Endothelial cell (in vitro differentiated cells): ENCODE results near the gene FGF4. TPM values are rescaled to one million over a fixed set of nuclear protein-coding genes. Genes with fewer than 3 reads are reported as not detected.

ENCODE experiments used
- DNase-seq: peaks from one replicate; pipeline ENCODE4 v3.0.0; 2021; ENCODE audit warnings: low spot score
- H3K27ac Mint-ChIP-seq: one replicate; pipeline ENCODE4 v1.8.0; 2021; ENCODE audit warnings: mixed read lengths, inconsistent platforms; ENCODE audit not compliant: unreplicated experiment
- H3K27me3 Mint-ChIP-seq: one replicate; pipeline ENCODE4 v1.8.0; 2021; ENCODE audit warnings: mild to moderate bottlenecking, moderate library complexity, mixed read lengths, inconsistent platforms; ENCODE audit not compliant: unreplicated experiment
- H3K36me3 Mint-ChIP-seq: one replicate; pipeline ENCODE4 v1.8.0; 2021; ENCODE audit warnings: mild to moderate bottlenecking, low read depth, mixed read lengths, inconsistent platforms; ENCODE audit not compliant: unreplicated experiment
- H3K4me1 Mint-ChIP-seq: one replicate; pipeline ENCODE4 v1.8.0; 2021; ENCODE audit warnings: mild to moderate bottlenecking, mixed read lengths, inconsistent platforms; ENCODE audit not compliant: unreplicated experiment
- H3K4me3 Mint-ChIP-seq: one replicate; pipeline ENCODE4 v1.8.0; 2021; ENCODE audit warnings: mild to moderate bottlenecking, mixed read lengths, inconsistent platforms; ENCODE audit not compliant: unreplicated experiment
- H3K9me3 Mint-ChIP-seq: one replicate; pipeline ENCODE4 v1.8.0; 2021; ENCODE audit warnings: mixed read lengths, inconsistent platforms; ENCODE audit not compliant: unreplicated experiment
- CTCF ChIP-seq: fragments of 200-600 bp; sonication (generic); IDR thresholded peaks from one replicate; pipeline ENCODE4 v1.5.0; 2021; ENCODE audit warnings: antibody characterized with exemption; ENCODE audit not compliant: unreplicated experiment
- total RNA-seq: library from RNA; stranded (reverse); fragmentation: NEBNext Ultra II Directional; extraction: Animal tissue kit (Norgen Biotek cat#: 25700); gene quantifications from one replicate; pipeline ENCODE4 v1.2.1, GENCODE V29; 2021; ENCODE audit not compliant: unreplicated experiment

FGF4 gene
- total RNA-seq, 1 donor from 2014 or later: not detected

GRCh38 chr11:69808667-69809086 is 33.5 kb upstream of the FGF4 start:
- H3K36me3 Mint-ChIP-seq: peaks cover 3% of the 10 kb centered on the region
- no peak for DNase-seq
- no peak for TF ChIP-seq CTCF
- peaks cover 7% of the 10 kb centered on the region for H3K27me3 Mint-ChIP-seq
- no peaks in the 10 kb centered on the region for H3K9me3 Mint-ChIP-seq
- H3K4me3 Mint-ChIP-seq: no peak overlapping the region
- no peaks in the 10 kb centered on the region for H3K4me1 Mint-ChIP-seq
- H3K27ac Mint-ChIP-seq: no peak overlapping the region

- H3K4me1 Mint-ChIP-seq: no peaks in the 10 kb centered on the region
- peaks cover 3% of the 10 kb centered on the region for H3K36me3 Mint-ChIP-seq
- no peak for DNase-seq
- no peaks in the 10 kb centered on the region for H3K9me3 Mint-ChIP-seq
- H3K27me3 Mint-ChIP-seq: peaks cover 3% of the 10 kb centered on the region
- no peak for TF ChIP-seq CTCF
- no peak overlapping the region for H3K27ac Mint-ChIP-seq
- H3K4me3 Mint-ChIP-seq: no peak overlapping the region
These were observed 32.1 kb upstream of the FGF4 start for GRCh38 chr11:69807106-69807815.

- Mint-ChIP-seq H3K4me1 (no peaks in the 10 kb centered on the region), H3K4me3 (no peak overlapping the region), H3K9me3 (no peaks in the 10 kb centered on the region), H3K27me3 (peaks cover 1% of the 10 kb centered on the region), H3K36me3 (peaks cover 3% of the 10 kb centered on the region), H3K27ac (no peak overlapping the region)
- DNase-seq: no peak
- TF ChIP-seq CTCF: no peak
These were observed 29.8 kb upstream of the FGF4 start for GRCh38 chr11:69804769-69805508.

GRCh38 chr11:69803604-69804218 is 28.6 kb upstream of the FGF4 start:
- Mint-ChIP-seq H3K27ac (no peak overlapping the region), H3K9me3 (no peaks in the 10 kb centered on the region)

More at GRCh38 chr11:69803604-69804218, 28.6 kb upstream of the FGF4 start:
- H3K4me1 Mint-ChIP-seq: no peaks in the 10 kb centered on the region
- H3K36me3 Mint-ChIP-seq: no peaks in the 10 kb centered on the region
- no peak for DNase-seq
- TF ChIP-seq CTCF: no peak
- H3K27me3 Mint-ChIP-seq: no peaks in the 10 kb centered on the region
- H3K4me3 Mint-ChIP-seq: no peak overlapping the region
